Adrenal gland (tissue), 5 donors: ENCODE measurements around the gene SH3BP2.

Source experiments
- POLR2A ChIP-seq, 2 donors: fragments of 450-650 bp; IDR thresholded peaks; one replicate each; pipeline ENCODE4 v1.6.1; 2017; ENCODE audit warnings: antibody characterized with exemption in 2 of 2, mild to moderate bottlenecking in 2 of 2, moderate library complexity in 1 of 2
- TF ChIP-seq, protein P1 (sequence below), 6 experiments: fragments of 450-650 bp in 4 of 6; fragments of 200-600 bp in 2 of 6; sonication (generic) in 1 of 6; IDR thresholded peaks; 1 replicate in 5 of 6; 2 replicates in 1 of 6; pipeline versions ENCODE4 v1.5.1 to v1.8.0; 2016 to 2021; ENCODE audit warnings: antibody characterized with exemption in 6 of 6, mild to moderate bottlenecking in 2 of 6, moderate library complexity in 1 of 6
- donor health status: DM: no; HTN: no; CAD: no.

DNA sequence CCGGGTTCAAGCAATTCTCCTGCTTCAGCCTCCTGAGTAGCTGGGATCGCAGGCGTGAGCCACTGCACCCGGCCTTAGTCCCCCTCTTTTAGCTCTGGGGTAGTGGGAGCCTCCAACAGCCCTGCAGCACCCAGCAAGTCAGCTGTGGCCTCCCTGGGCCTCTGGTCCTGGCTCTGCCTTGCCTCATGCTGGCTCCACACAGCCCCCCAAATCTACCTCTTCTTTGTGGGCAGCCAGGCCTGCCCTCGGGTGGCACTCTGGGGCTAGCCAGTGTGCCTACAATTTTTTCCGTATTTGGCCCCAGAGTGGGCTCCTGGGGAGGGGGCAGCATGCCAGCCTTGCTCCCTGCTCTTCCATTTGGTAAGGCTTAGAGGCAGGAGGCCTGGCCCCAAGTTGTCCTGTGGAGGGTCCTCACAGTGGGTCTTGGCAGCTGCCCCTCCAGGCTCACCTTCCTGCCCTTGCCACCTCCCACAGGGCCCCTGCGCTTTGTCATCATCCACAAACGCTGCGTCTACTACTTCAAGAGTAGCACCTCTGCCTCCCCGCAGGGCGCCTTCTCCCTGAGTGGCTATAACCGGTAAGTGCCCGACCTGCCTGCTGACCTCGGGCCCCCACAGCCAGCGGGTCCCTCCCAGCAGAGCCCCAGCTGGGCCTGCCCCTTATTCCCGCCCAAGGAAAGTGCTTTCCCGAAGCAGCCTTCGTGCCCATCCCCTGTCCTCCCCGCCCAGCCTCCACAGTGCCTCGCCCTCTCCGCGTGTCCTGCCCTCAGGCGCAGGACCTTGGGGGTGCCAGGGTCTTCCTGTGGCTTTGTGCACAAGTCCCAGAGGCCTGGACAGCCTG is 29.8 kb downstream of the SH3BP2 start:
- TF ChIP-seq POLR2A (IDR thresholded peaks at IDR 0.05) = no peak
- TF ChIP-seq, protein P1, sequence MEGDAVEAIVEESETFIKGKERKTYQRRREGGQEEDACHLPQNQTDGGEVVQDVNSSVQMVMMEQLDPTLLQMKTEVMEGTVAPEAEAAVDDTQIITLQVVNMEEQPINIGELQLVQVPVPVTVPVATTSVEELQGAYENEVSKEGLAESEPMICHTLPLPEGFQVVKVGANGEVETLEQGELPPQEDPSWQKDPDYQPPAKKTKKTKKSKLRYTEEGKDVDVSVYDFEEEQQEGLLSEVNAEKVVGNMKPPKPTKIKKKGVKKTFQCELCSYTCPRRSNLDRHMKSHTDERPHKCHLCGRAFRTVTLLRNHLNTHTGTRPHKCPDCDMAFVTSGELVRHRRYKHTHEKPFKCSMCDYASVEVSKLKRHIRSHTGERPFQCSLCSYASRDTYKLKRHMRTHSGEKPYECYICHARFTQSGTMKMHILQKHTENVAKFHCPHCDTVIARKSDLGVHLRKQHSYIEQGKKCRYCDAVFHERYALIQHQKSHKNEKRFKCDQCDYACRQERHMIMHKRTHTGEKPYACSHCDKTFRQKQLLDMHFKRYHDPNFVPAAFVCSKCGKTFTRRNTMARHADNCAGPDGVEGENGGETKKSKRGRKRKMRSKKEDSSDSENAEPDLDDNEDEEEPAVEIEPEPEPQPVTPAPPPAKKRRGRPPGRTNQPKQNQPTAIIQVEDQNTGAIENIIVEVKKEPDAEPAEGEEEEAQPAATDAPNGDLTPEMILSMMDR (IDR thresholded peaks at IDR 0.05) = no peak
